Right lobe of liver (tissue), 6 donors: ENCODE data around the gene CSNK2A3. TPM values are rescaled to one million over a fixed set of nuclear protein-coding genes. Genes with fewer than 3 reads are reported as not detected.

Experiments
- ATAC-seq, 4 donors: fragments of 200-7000 bp; cut with Tn5 transposase; one replicate each; pipeline ENCODE4 v1.9.1; 2020; ENCODE audit warnings: mild to moderate bottlenecking in 4 of 4, moderate library complexity in 4 of 4
- DNase-seq, 3 donors: peaks; one replicate each; pipeline ENCODE4 v3.0.0-alpha.2; 2020
- H3K27ac ChIP-seq, 3 donors: fragments of 200-600 bp; one replicate each; pipeline ENCODE4 v1.8.0; 2022
- H3K27me3 ChIP-seq, 2 donors: fragments of 200-600 bp; one replicate each; pipeline ENCODE4 v1.8.0; 2022
- H3K36me3 ChIP-seq, 4 donors: fragments of 200-600 bp; sonication (generic) in 1 of 4; one replicate each; pipeline versions ENCODE4 v1.5.1 to v1.8.0; 2017 to 2022; ENCODE audit warnings: control low read depth in 1 of 4
- H3K4me1 ChIP-seq, 4 donors: fragments of 200-600 bp; sonication (generic) in 1 of 4; one replicate each; pipeline versions ENCODE4 v1.5.1 to v1.8.0; 2017 to 2022; ENCODE audit warnings: control low read depth in 1 of 4
- H3K4me3 ChIP-seq, 3 donors: fragments of 200-600 bp; one replicate each; pipeline ENCODE4 v1.8.0; 2022
- H3K9me3 ChIP-seq, 4 donors: fragments of 200-600 bp; sonication (generic) in 1 of 4; one replicate each; pipeline versions ENCODE4 v1.5.1 to v1.8.0; 2017 to 2022; ENCODE audit warnings: control low read depth in 1 of 4
- CTCF ChIP-seq, 4 donors: fragments of 200-600 bp in 3 of 4; fragments of 450-650 bp in 1 of 4; IDR thresholded peaks; one replicate each; pipeline versions ENCODE4 v1.5.1 to v1.8.0; 2016 to 2022; ENCODE audit warnings: antibody characterized with exemption in 4 of 4, mild to moderate bottlenecking in 2 of 4
- POLR2A ChIP-seq: fragments of 450-650 bp; IDR thresholded peaks from one replicate; pipeline ENCODE4 v1.6.1; 2017; ENCODE audit warnings: antibody characterized with exemption, mild to moderate bottlenecking
- WGBS: methylation state at CpG from one replicate; pipeline ENCODE4 v1.1.6; 2018; ENCODE audit warnings: low coverage, low lambda C conversion rate; ENCODE audit not compliant: insufficient coverage; ENCODE audit errors: missing lambda C conversion rate; 5-methylcytosine and 5-hydroxymethylcytosine counted together
- intact Hi-C, 2 donors: fragments of 100-400 bp; cut with DNase I; formaldehyde crosslinking; loops; one replicate each; pipeline versions ENCODE4 v1.11.2 to v1.14.1; 2022
- total RNA-seq, 6 experiments: library from RNA; depleted of rRNA in 2 of 6; stranded (reverse); fragments of >200 nt in 2 of 6; fragmentation: NEBNext Ultra II Directional in 3 of 6; extraction: Animal tissue kit (Norgen Biotek cat#: 25700) in 3 of 6; gene quantifications; one replicate each; pipeline versions ENCODE4 v1.1.0 to v1.2.4, GENCODE V29; 2016 to 2023
- donor health status: DM: no; HTN: yes; CAD: no.
- donor health status: DM: no; HTN: no; CAD: no.
- donor health status: DM: no; HTN: no; CAD: no.
- donor health status: DM: no; HTN: yes; CAD: no.
- donor health status: DM: no; HTN: yes; CAD: no.

CSNK2A3 gene
- total RNA-seq, 6 experiments from 2014 or later: 0.29 to 1.4 (median 0.49) TPM; not detected in 1

- intact Hi-C loops: no loop called here
- TF ChIP-seq CTCF (IDR thresholded peaks at IDR 0.05) (no peak), POLR2A (no peak)
- no peak overlapping the region for H3K27ac ChIP-seq
These were observed 26.6 kb upstream of the CSNK2A3 start for GRCh38 chr11:11379661-11380060.

GRCh38 chr11:11378184-11378940 is 25.3 kb upstream of the CSNK2A3 start:
- Histone ChIP-seq H3K9me3 (no peaks in the 10 kb centered on the region), H3K4me1 (peaks cover 0 to 12% (median 6%) of the 10 kb centered on the region in 4 donors), H3K27ac (no peak overlapping the region), H3K4me3 (no peak overlapping the region), H3K36me3 (no peaks in the 10 kb centered on the region), H3K27me3 (no peaks in the 10 kb centered on the region)
- WGBS: 92% methylated on average over 4 of the region's 8 CpGs
- intact Hi-C loops: no loop called here
- DNase-seq (no peak), ATAC-seq (no peak)
- TF ChIP-seq CTCF (IDR thresholded peaks at IDR 0.05) (no peak), POLR2A (no peak)

More at GRCh38 chr11:11379661-11380060, 26.6 kb upstream of the CSNK2A3 start:
- Histone ChIP-seq H3K27me3 (no peaks in the 10 kb centered on the region), H3K4me3 (no peak overlapping the region), H3K4me1 (peaks cover 0 to 10% (median 2%) of the 10 kb centered on the region in 4 donors), H3K9me3 (no peaks in the 10 kb centered on the region), H3K36me3 (no peaks in the 10 kb centered on the region)
- ATAC-seq (no peak), DNase-seq (no peak)
- 100% methylated on average over 1 of the region's 3 CpGs for WGBS

- H3K27ac ChIP-seq: no peak overlapping the region
- peak; percentile 68 to 88 (median 82) for ATAC-seq
- no peak for TF ChIP-seq CTCF (IDR thresholded peaks at IDR 0.05)
- no peak for TF ChIP-seq POLR2A
- intact Hi-C loops: no loop called here
- no peaks in the 10 kb centered on the region for H3K27me3 ChIP-seq
- WGBS: 48% methylated on average over 7 of the region's 7 CpGs
- H3K4me3 ChIP-seq: no peak overlapping the region
- peaks cover 0 to 12% (median 6%) of the 10 kb centered on the region in 4 donors for H3K4me1 ChIP-seq
- H3K36me3 ChIP-seq: no peaks in the 10 kb centered on the region
- H3K9me3 ChIP-seq: no peaks in the 10 kb centered on the region
- DNase-seq: no peak
These were observed 21.5 kb upstream of the CSNK2A3 start for GRCh38 chr11:11374358-11375148.

GRCh38 chr11:11373934-11374333 is 20.9 kb upstream of the CSNK2A3 start:
- Histone ChIP-seq H3K27ac (no peak overlapping the region), H3K4me3 (no peak overlapping the region), H3K9me3 (no peaks in the 10 kb centered on the region), H3K27me3 (no peaks in the 10 kb centered on the region), H3K36me3 (no peaks in the 10 kb centered on the region), H3K4me1 (peaks cover 0 to 12% (median 6%) of the 10 kb centered on the region in 4 donors)
- WGBS: 83% methylated on average over 5 of the region's 5 CpGs
- intact Hi-C loops: no loop called here
- no peak for TF ChIP-seq CTCF (IDR thresholded peaks at IDR 0.05)
- TF ChIP-seq POLR2A: no peak
- DNase-seq (no peak), ATAC-seq (no peak)
